ENCODE results near the gene GRIN2D.

DNA sequence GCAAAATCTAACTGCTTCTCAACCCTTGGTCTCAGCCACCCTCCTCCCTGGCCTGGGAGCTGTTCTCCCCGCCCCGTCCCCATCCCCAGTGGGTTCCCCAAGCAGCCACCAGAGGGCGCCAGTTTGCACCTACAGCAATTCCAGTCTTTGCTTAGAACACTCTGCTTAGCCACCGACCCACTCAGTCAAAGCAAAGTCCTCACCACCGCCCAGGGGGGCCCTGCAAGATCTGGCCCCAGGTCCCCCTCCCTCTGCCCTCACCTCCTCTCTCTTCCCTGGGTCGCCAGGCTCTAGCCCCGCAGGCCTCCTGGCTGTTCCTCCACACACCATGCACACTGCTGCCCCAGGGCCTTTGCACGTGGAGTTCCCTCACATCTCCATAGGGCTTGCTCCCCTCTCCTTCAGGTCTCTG, 42.1 kb upstream of the GRIN2D start:
- TF ChIP-seq CTCF (IDR thresholded peaks at IDR 0.05) = peak in 2 of 3 experiments; percentile 35 to 48
- no peak for TF ChIP-seq POLR2AphosphoS5 (IDR thresholded peaks at IDR 0.05; ENCODE audit: insufficient read depth in 1 of 2, low read depth in 1 of 2)
- TF ChIP-seq POLR2A (IDR thresholded peaks at IDR 0.05) = no peak

Measured in vagina (tissue), 2 donors.